H9 (cell line): ENCODE measurements around the gene CAVIN3. TPM values are rescaled to one million over a fixed set of nuclear protein-coding genes. Genes with fewer than 3 reads are reported as not detected.

Source experiments
- DNase-seq: peaks from one replicate; pipeline ENCODE4 v3.0.0-alpha.2; 2017
- H2AFZ ChIP-seq: one replicate; pipeline ENCODE4 v1.6.1; 2013; ENCODE audit warnings: mild to moderate bottlenecking, low read length, control low read depth, moderate library complexity
- H2AK5ac ChIP-seq: 2 replicates; pipeline ENCODE4 v1.6.1; 2013; ENCODE audit warnings: low read length, control low read depth, mixed read lengths; ENCODE audit not compliant: insufficient read length
- H2BK120ac ChIP-seq: one replicate; pipeline ENCODE4 v1.6.1; 2013; ENCODE audit warnings: low read depth, mild to moderate bottlenecking, low read length, control low read depth, inconsistent platforms; ENCODE audit not compliant: poor library complexity, severe bottlenecking
- H2BK12ac ChIP-seq: 2 replicates; pipeline ENCODE4 v1.6.1; 2013; ENCODE audit warnings: low read length, control low read depth, mixed read lengths, low read depth; ENCODE audit not compliant: insufficient read length
- H2BK15ac ChIP-seq: 2 replicates; pipeline ENCODE4 v1.6.1; 2013; ENCODE audit warnings: low read depth, low read length, control low read depth
- H2BK20ac ChIP-seq: one replicate; pipeline ENCODE4 v1.6.1; 2013; ENCODE audit warnings: low read depth, mild to moderate bottlenecking, low read length, control low read depth, inconsistent platforms; ENCODE audit not compliant: poor library complexity, severe bottlenecking
- H2BK5ac ChIP-seq: 2 replicates; pipeline ENCODE4 v1.6.1; 2013; ENCODE audit warnings: low read length, control low read depth, mixed read lengths; ENCODE audit not compliant: insufficient read length
- H3K14ac ChIP-seq: 2 replicates; pipeline ENCODE4 v1.6.1; 2013; ENCODE audit warnings: low read length, control low read depth; ENCODE audit not compliant: insufficient read depth
- H3K18ac ChIP-seq: 2 replicates; pipeline ENCODE4 v1.6.1; 2013; ENCODE audit warnings: low read depth, mild to moderate bottlenecking, mixed read lengths, low read length, control low read depth; ENCODE audit not compliant: insufficient read length
- H3K23ac ChIP-seq: 2 replicates; pipeline ENCODE4 v1.6.1; 2013; ENCODE audit warnings: low read length, control low read depth, mixed read lengths, low read depth; ENCODE audit not compliant: insufficient read length
- H3K23me2 ChIP-seq: 2 replicates; pipeline ENCODE4 v1.6.1; 2013; ENCODE audit warnings: low read depth, mild to moderate bottlenecking, mixed read lengths, low read length, control low read depth; ENCODE audit not compliant: insufficient read length, poor library complexity, severe bottlenecking
- H3K27ac ChIP-seq: 2 replicates; pipeline ENCODE4 v1.5.1; 2013; ENCODE audit warnings: low read length, control low read depth, mixed read lengths, low read depth; ENCODE audit not compliant: insufficient read length
- H3K27me3 ChIP-seq: 2 replicates; pipeline ENCODE4 v1.6.1; 2013; ENCODE audit warnings: low read length, control low read depth, inconsistent platforms; ENCODE audit not compliant: insufficient read depth
- H3K4ac ChIP-seq: 2 replicates; pipeline ENCODE4 v1.6.1; 2013; ENCODE audit warnings: low read depth, mild to moderate bottlenecking, control low read depth, inconsistent platforms, low read length, moderate library complexity
- H3K4me1 ChIP-seq: 2 replicates; pipeline ENCODE4 v1.6.1; 2013; ENCODE audit warnings: low read length, control low read depth, inconsistent platforms; ENCODE audit not compliant: insufficient read depth
- H3K4me2 ChIP-seq: 2 replicates; pipeline ENCODE4 v1.6.1; 2013; ENCODE audit warnings: low read length, control low read depth, mixed read lengths; ENCODE audit not compliant: insufficient read length, insufficient read depth
- H3K56ac ChIP-seq: 2 replicates; pipeline ENCODE4 v1.6.1; 2013; ENCODE audit warnings: low read depth, mild to moderate bottlenecking, mixed read lengths, low read length, control low read depth; ENCODE audit not compliant: insufficient read length
- H3K79me1 ChIP-seq: 2 replicates; pipeline ENCODE4 v1.6.1; 2013; ENCODE audit warnings: low read depth, mild to moderate bottlenecking, moderate library complexity, low read length, control low read depth, inconsistent platforms; ENCODE audit not compliant: insufficient read depth, poor library complexity, severe bottlenecking
- H3K79me2 ChIP-seq: 2 replicates; pipeline ENCODE4 v1.6.1; 2013; ENCODE audit warnings: low read length, control low read depth, inconsistent platforms; ENCODE audit not compliant: insufficient read depth
- H3K9ac ChIP-seq: 2 replicates; pipeline ENCODE4 v1.6.1; 2013; ENCODE audit warnings: low read length, control low read depth, mixed read lengths; ENCODE audit not compliant: insufficient read length; ENCODE audit errors: extremely low read depth
- H3K9me3 ChIP-seq: one replicate; pipeline ENCODE4 v1.6.1; 2013; ENCODE audit warnings: low read depth, low read length, inconsistent platforms; ENCODE audit not compliant: control insufficient read depth
- H3T11ph ChIP-seq: one replicate; pipeline ENCODE4 v1.6.1; 2013; ENCODE audit warnings: mild to moderate bottlenecking, low read length, control low read depth, inconsistent platforms
- H4K20me1 ChIP-seq: one replicate; pipeline ENCODE4 v1.6.1; 2013; ENCODE audit not compliant: control insufficient read depth, insufficient read length, insufficient read depth
- H4K5ac ChIP-seq: 2 replicates; pipeline ENCODE4 v1.6.1; 2013; ENCODE audit warnings: low read depth, mild to moderate bottlenecking, mixed read lengths, low read length, control low read depth; ENCODE audit not compliant: insufficient read length
- H4K8ac ChIP-seq: replicated peaks from 2 replicates; pipeline ENCODE4 v1.6.1; 2013; ENCODE audit warnings: low read length, control low read depth, mixed read lengths, low read depth; ENCODE audit not compliant: insufficient read length
- H4K91ac ChIP-seq: 2 replicates; pipeline ENCODE4 v1.6.1; 2013; ENCODE audit warnings: low read depth, mild to moderate bottlenecking, moderate library complexity, mixed read lengths, low read length, control low read depth; ENCODE audit not compliant: insufficient read length
- H3K27ac Mint-ChIP-seq, 3 experiments: 2 replicates in 2 of 3; 3 replicates in 1 of 3; pipeline ENCODE4 v1.8.0; 2020 to 2021; ENCODE audit warnings: mixed read lengths in 3 of 3, mild to moderate bottlenecking in 1 of 3, moderate library complexity in 1 of 3
- H3K27me3 Mint-ChIP-seq: 2 replicates; pipeline ENCODE4 v1.8.0; 2021; ENCODE audit warnings: low read depth, mild to moderate bottlenecking, moderate library complexity, mixed read lengths
- H3K36me3 Mint-ChIP-seq, 3 experiments: 2 replicates in 2 of 3; 3 replicates in 1 of 3; pipeline ENCODE4 v1.8.0; 2020 to 2021; ENCODE audit warnings: low read depth in 3 of 3, mixed read lengths in 3 of 3; ENCODE audit not compliant: insufficient read depth in 1 of 3
- H3K4me1 Mint-ChIP-seq, 2 experiments: 2 replicates each; pipeline ENCODE4 v1.8.0; 2020; ENCODE audit warnings: mixed read lengths in 2 of 2
- H3K4me3 Mint-ChIP-seq, 2 experiments: 2 replicates in 1 of 2; 3 replicates in 1 of 2; pipeline ENCODE4 v1.8.0; 2020 to 2021; ENCODE audit warnings: mild to moderate bottlenecking in 2 of 2, mixed read lengths in 2 of 2, moderate library complexity in 1 of 2
- H3K9me3 Mint-ChIP-seq, 2 experiments: 2 replicates in 1 of 2; 3 replicates in 1 of 2; pipeline ENCODE4 v1.8.0; 2020; ENCODE audit warnings: mild to moderate bottlenecking in 2 of 2, mixed read lengths in 2 of 2, moderate library complexity in 1 of 2
- WGBS: extraction: QIAGEN DNeasy Blood & Tissue Kit; methylation state at CpG from one replicate; pipeline ENCODE4 v1.1.7; 2013; ENCODE audit warnings: missing lambda C conversion rate, low lambda C conversion rate, mixed read lengths; ENCODE audit not compliant: insufficient read length; ENCODE audit errors: extremely low coverage; 5-methylcytosine and 5-hydroxymethylcytosine counted together
- total RNA-seq: library from RNA; stranded (reverse); gene quantifications from 2 replicates; pipeline ENCODE4 v1.2.1, GENCODE V29; 2021
- TF ChIP-seq, protein P1 (sequence below): fragments of 200-600 bp; sonication (generic); conservative IDR thresholded peaks from 3 replicates; pipeline ENCODE4 v1.8.0; 2021; ENCODE audit warnings: antibody characterized with exemption, mild to moderate bottlenecking

CAVIN3 gene
- total RNA-seq, 1 experiment from 2014 or later, result 60.0 TPM

DNA sequence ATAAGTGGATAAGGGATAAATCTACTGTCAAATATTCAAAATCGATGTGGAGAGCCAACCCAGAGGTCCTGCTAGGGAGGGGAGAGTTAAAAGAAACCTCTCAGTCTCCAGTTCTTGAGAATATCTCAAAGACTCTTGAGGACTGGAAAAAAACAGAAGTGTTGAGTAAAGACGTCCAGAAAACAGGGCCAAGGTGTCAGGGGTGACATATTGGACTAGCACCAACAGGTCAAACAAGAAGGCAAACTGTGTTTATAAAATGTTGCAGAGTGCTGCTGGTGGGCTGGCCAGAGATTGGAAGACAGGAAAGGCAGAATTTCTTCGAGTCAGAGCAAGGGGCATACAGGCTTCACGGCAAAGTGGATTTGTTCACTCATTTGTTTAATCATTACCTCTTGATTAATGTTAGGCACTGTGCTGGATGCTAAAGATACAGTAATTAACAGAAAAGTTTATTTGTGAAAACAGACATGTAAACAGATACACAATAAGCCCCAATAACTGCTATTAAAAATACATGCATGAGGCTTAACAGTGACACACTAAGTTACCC, 36.3 kb upstream of the CAVIN3 start:
- H3K14ac ChIP-seq, result no peak overlapping the region
- H2BK12ac ChIP-seq, result no peak overlapping the region
- H2BK120ac ChIP-seq, result no peak overlapping the region
- Mint-ChIP-seq H3K4me1 (peaks cover 15 to 19% of the 10 kb centered on the region in 2 experiments), H3K27me3 (no peaks in the 10 kb centered on the region), H3K9me3 (no peaks in the 10 kb centered on the region), H3K4me3 (no peak overlapping the region), H3K27ac (peak overlapping the region in 1 of 3 experiments; percentile 54; a peak in 1 of 7 replicates), H3K36me3 (no peaks in the 10 kb centered on the region)
- no peak overlapping the region for H3T11ph ChIP-seq
- H2BK5ac ChIP-seq, result no peak overlapping the region
- no peak overlapping the region for H4K91ac ChIP-seq
- WGBS, result no CpG with 5 or more reads among the region's 4 CpGs
- H3K27ac ChIP-seq, result no peak overlapping the region
- no peak overlapping the region for H3K23ac ChIP-seq
- no peak overlapping the region for H2AK5ac ChIP-seq
- no peaks in the 10 kb centered on the region for H4K20me1 ChIP-seq
- H3K4me2 ChIP-seq, result no peak overlapping the region
- no peaks in the 10 kb centered on the region for H3K27me3 ChIP-seq
- H2BK20ac ChIP-seq, result no peak overlapping the region
- H3K79me2 ChIP-seq, result no peaks in the 10 kb centered on the region
- no peaks in the 10 kb centered on the region for H3K23me2 ChIP-seq
- H2AFZ ChIP-seq, result no peak overlapping the region
- no peak overlapping the region for H2BK15ac ChIP-seq
- TF ChIP-seq, protein P1, sequence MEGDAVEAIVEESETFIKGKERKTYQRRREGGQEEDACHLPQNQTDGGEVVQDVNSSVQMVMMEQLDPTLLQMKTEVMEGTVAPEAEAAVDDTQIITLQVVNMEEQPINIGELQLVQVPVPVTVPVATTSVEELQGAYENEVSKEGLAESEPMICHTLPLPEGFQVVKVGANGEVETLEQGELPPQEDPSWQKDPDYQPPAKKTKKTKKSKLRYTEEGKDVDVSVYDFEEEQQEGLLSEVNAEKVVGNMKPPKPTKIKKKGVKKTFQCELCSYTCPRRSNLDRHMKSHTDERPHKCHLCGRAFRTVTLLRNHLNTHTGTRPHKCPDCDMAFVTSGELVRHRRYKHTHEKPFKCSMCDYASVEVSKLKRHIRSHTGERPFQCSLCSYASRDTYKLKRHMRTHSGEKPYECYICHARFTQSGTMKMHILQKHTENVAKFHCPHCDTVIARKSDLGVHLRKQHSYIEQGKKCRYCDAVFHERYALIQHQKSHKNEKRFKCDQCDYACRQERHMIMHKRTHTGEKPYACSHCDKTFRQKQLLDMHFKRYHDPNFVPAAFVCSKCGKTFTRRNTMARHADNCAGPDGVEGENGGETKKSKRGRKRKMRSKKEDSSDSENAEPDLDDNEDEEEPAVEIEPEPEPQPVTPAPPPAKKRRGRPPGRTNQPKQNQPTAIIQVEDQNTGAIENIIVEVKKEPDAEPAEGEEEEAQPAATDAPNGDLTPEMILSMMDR, result no peak
- H3K79me1 ChIP-seq, result no peaks in the 10 kb centered on the region
- H3K56ac ChIP-seq, result no peak overlapping the region
- H4K8ac ChIP-seq, result no peak overlapping the region
- DNase-seq, result no peak
- no peak overlapping the region for H3K4ac ChIP-seq
- no peak overlapping the region for H3K18ac ChIP-seq
- no peak overlapping the region for H4K5ac ChIP-seq
- no peaks in the 10 kb centered on the region for H3K9me3 ChIP-seq
- no peaks in the 10 kb centered on the region for H3K4me1 ChIP-seq
- no peak overlapping the region for H3K9ac ChIP-seq
